ENCODE results near the gene MCCC1.
A peak's percentile ranks its signal among the peaks of the same experiment; 100 is the strongest.
"Not testable (repeated sequence)": the region's sequence is repeated elsewhere in the genome, so short reads cannot be mapped to it uniquely, and the experiment has no call there.

The MCCC1 gene

GRCh38 chr3:183101040-183101439, 1.7 kb upstream of the MCCC1 start:
- DNase-seq = not testable (repeated sequence)

GRCh38 chr3:183100376-183100775, 1.1 kb upstream of the MCCC1 start:
- DNase-seq = no peak

- no peak for DNase-seq
These were observed 525 bp upstream of the MCCC1 start for GRCh38 chr3:183099838-183100204.

- DNase-seq = no peak
These were observed 715 bp downstream of the MCCC1 start for GRCh38 chr3:183098536-183099025.

- no peak for DNase-seq
These were observed 4.6 kb downstream of the MCCC1 start for GRCh38 chr3:183094711-183095110.

- DNase-seq = no peak
These were observed 7.0 kb downstream of the MCCC1 start for GRCh38 chr3:183092256-183092655.

- DNase-seq = no peak
These were observed 12.1 kb downstream of the MCCC1 start for GRCh38 chr3:183087184-183087583.

- DNase-seq = peak; percentile 25
These were observed 13.5 kb downstream of the MCCC1 start for GRCh38 chr3:183085634-183086390.

- DNase-seq = no peak
These were observed 16.9 kb downstream of the MCCC1 start for GRCh38 chr3:183082355-183082915.

- no peak for DNase-seq
These were observed 17.7 kb downstream of the MCCC1 start for GRCh38 chr3:183081459-183082183.

- DNase-seq = no peak
These were observed 18.7 kb downstream of the MCCC1 start for GRCh38 chr3:183080628-183081027.

- no peak for DNase-seq
These were observed 24.4 kb downstream of the MCCC1 start for GRCh38 chr3:183074881-183075280.

- no peak for DNase-seq
These were observed 25.0 kb downstream of the MCCC1 start for GRCh38 chr3:183074261-183074660.

GRCh38 chr3:183073839-183074238, 25.5 kb downstream of the MCCC1 start:
- no peak for DNase-seq

GRCh38 chr3:183070892-183071291, 28.4 kb downstream of the MCCC1 start:
- no peak for DNase-seq

GRCh38 chr3:183069086-183069485, 30.2 kb downstream of the MCCC1 start:
- DNase-seq = no peak

- not testable (repeated sequence) for DNase-seq
These were observed 32.4 kb downstream of the MCCC1 start for GRCh38 chr3:183066891-183067290.

- no peak for DNase-seq
These were observed 34.8 kb downstream of the MCCC1 start for GRCh38 chr3:183064475-183064874.

GRCh38 chr3:183061391-183062172, 37.7 kb downstream of the MCCC1 start:
- DNase-seq = no peak

GRCh38 chr3:183058351-183058750, 40.9 kb downstream of the MCCC1 start:
- DNase-seq = no peak

GRCh38 chr3:183050706-183051105, 48.6 kb downstream of the MCCC1 start:
- DNase-seq = no peak

- no peak for DNase-seq
These were observed 52.4 kb downstream of the MCCC1 start for GRCh38 chr3:183046883-183047282.

GRCh38 chr3:183044547-183045229, 54.6 kb downstream of the MCCC1 start:
- DNase-seq = no peak

Measured in NCI-H1092 (cell line).